Spinal cord (tissue), 10 donors: ENCODE data around the gene HOXC4. TPM values are rescaled to one million over a fixed set of nuclear protein-coding genes. Genes with fewer than 3 reads are reported as not detected.

Experiments used
- DNase-seq, 6 donors: peaks; one replicate each; pipeline versions ENCODE4 v3.0.0 to v3.0.0-alpha.2; 2013 to 2015; ENCODE audit warnings: low spot score in 6 of 6, low read depth in 4 of 6
- H3K27ac ChIP-seq: one replicate; pipeline ENCODE4 v1.5.1; 2013; ENCODE audit warnings: low read depth, low read length, control low read depth
- H3K27me3 ChIP-seq: one replicate; pipeline ENCODE4 v1.6.1; 2013; ENCODE audit warnings: low read length; ENCODE audit not compliant: control insufficient read depth, insufficient read depth
- H3K36me3 ChIP-seq: one replicate; pipeline ENCODE4 v1.6.1; 2013; ENCODE audit warnings: low read length; ENCODE audit not compliant: control insufficient read depth, insufficient read depth
- H3K4me1 ChIP-seq: one replicate; pipeline ENCODE4 v1.6.1; 2013; ENCODE audit warnings: low read length; ENCODE audit not compliant: control insufficient read depth, insufficient read depth
- H3K4me3 ChIP-seq: one replicate; pipeline ENCODE4 v1.5.1; 2013; ENCODE audit warnings: low read depth, low read length, control low read depth
- H3K9me3 ChIP-seq: one replicate; pipeline ENCODE4 v1.6.1; 2013; ENCODE audit warnings: low read length; ENCODE audit not compliant: control insufficient read depth, insufficient read depth
- WGBS: methylation state at CpG from one replicate; pipeline ENCODE4 v1.1.5; 2013; ENCODE audit warnings: missing lambda C conversion rate; ENCODE audit not compliant: insufficient coverage; 5-methylcytosine and 5-hydroxymethylcytosine counted together
- polyA plus RNA-seq, 2 donors: library from polyadenylated mRNA; unstranded; fragments of 120-200 nt; gene quantifications; one replicate each; pipeline ENCODE4 v1.2.1, GENCODE V29; 2013; ENCODE audit not compliant: insufficient read length in 2 of 2
- total RNA-seq, 2 donors: library from RNA; depleted of rRNA in 1 of 2; stranded (reverse); fragments of 120-200 nt in 1 of 2; fragments of >200 nt in 1 of 2; gene quantifications; one replicate each; pipeline versions ENCODE4 v1.2.3 to v1.2.4, GENCODE V29; 2013 to 2014
- donor health status: healthy.

Gene HOXC4
- total and polyA plus RNA-seq, 4 donors: 10.0 to 100 (median 54.5) TPM

DNA sequence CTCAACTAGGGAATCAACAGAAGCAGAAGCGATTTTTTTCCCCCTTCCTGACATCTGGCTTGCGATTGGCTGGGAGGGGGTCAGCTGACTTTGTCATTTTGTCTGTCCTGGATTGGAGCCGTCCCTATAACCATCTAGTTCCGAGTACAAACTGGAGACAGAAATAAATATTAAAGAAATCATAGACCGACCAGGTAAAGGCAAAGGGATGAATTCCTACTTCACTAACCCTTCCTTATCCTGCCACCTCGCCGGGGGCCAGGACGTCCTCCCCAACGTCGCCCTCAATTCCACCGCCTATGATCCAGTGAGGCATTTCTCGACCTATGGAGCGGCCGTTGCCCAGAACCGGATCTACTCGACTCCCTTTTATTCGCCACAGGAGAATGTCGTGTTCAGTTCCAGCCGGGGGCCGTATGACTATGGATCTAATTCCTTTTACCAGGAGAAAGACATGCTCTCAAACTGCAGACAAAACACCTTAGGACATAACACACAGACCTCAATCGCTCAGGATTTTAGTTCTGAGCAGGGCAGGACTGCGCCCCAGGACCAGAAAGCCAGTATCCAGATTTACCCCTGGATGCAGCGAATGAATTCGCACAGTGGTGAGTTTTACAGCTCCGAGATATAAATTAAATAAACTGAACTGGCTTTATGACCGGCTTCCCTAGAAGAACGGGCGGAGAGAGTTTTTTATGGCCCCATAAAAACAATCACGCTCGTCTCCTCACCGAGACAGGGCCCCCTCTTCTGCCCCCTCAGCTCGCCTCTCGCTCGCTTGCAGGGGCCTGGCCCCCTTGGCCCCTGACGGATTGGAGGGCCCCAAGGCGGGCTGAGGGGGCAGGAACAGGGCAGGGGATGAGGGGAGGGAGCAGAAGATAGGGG lies 25.1 kb upstream of the HOXC4 start, which contains the start of gene HOXC6:
Gene HOXC6 (plus strand): TSS at position 127 of the 888 bp plus-strand sequence. CDS start 82 bp downstream, at position 209.
- WGBS: 9% methylated on average over 31 of the region's 36 CpGs

GRCh38 chr12:54029529-54030441 lies 23.9 kb upstream of the HOXC4 start:
- no peaks in the 10 kb centered on the region for H3K9me3 ChIP-seq
- DNase-seq: no peak
- H3K4me1 ChIP-seq: peaks cover 88% of the 10 kb centered on the region
- peak overlapping the region; percentile 100 for H3K27ac ChIP-seq
- peak overlapping the region; percentile 62 for H3K4me3 ChIP-seq
- peaks cover 2% of the 10 kb centered on the region for H3K27me3 ChIP-seq
- H3K36me3 ChIP-seq: peaks cover 31% of the 10 kb centered on the region
- 23% methylated on average over 43 of the region's 53 CpGs for WGBS

More for the DNA sequence above, 25.1 kb upstream of the HOXC4 start, which contains the start of gene HOXC6:
- H3K27me3 ChIP-seq: peaks cover 2% of the 10 kb centered on the region
- peaks cover 25% of the 10 kb centered on the region for H3K36me3 ChIP-seq
- H3K4me3 ChIP-seq: peak within 1 kb of the TSS; percentile 62
- H3K9me3 ChIP-seq: no peaks in the 10 kb centered on the region
- H3K27ac ChIP-seq: peak within 1 kb of the TSS; percentile 100
- peaks cover 88% of the 10 kb centered on the region for H3K4me1 ChIP-seq
- DNase-seq: peak in 2 of 6 donors; percentile 86 to 94

DNA sequence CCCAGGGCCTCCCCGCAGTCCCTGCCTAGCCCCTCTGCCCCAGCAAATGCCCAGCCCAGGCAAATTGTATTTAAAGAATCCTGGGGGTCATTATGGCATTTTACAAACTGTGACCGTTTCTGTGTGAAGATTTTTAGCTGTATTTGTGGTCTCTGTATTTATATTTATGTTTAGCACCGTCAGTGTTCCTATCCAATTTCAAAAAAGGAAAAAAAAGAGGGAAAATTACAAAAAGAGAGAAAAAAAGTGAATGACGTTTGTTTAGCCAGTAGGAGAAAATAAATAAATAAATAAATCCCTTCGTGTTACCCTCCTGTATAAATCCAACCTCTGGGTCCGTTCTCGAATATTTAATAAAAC lies 23.2 kb upstream of the HOXC4 start:
- WGBS: no CpG with 5 or more reads among the region's 7 CpGs
- H3K4me1 ChIP-seq: peaks cover 92% of the 10 kb centered on the region
- no peak for DNase-seq
- H3K4me3 ChIP-seq: peak overlapping the region; percentile 39
- H3K36me3 ChIP-seq: peaks cover 35% of the 10 kb centered on the region
- no peaks in the 10 kb centered on the region for H3K9me3 ChIP-seq
- H3K27me3 ChIP-seq: peaks cover 2% of the 10 kb centered on the region
- H3K27ac ChIP-seq: peak overlapping the region; percentile 100

DNA sequence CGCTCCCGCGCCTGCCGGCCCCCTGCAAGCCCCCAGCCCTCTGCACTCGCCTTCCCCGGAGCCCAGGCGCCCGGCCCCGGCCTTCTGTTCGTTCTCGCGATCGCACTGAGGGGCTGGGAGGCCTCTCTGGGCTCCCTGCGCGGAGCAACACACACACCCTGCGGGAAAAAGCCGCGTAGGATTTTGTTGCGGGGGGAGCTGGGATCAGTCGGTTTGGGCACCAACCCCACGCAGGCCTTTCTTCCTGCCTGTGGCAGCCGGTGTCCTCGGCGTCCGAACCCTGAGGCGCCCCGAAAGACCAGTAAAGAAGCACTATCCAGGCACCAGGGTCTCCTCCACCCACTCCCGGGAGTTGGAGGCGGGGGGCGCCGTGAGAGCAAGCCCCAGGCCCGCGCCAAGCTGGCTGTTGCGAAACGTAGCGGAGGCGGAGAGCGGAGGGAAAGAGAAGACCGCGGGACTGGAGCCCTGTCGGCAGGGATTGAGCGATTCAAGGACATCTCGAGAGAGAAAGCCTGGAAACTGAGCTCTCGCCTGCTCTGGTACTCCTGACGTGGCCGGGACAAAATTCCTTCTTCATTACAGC lies 22.7 kb upstream of the HOXC4 start:
- Histone ChIP-seq H3K36me3 (peaks cover 37% of the 10 kb centered on the region), H3K27me3 (peaks cover 2% of the 10 kb centered on the region), H3K4me1 (peaks cover 92% of the 10 kb centered on the region), H3K4me3 (peak overlapping the region; percentile 39), H3K9me3 (no peaks in the 10 kb centered on the region), H3K27ac (peak overlapping the region; percentile 100)
- WGBS: 18% methylated on average over 46 of the region's 46 CpGs
- DNase-seq: no peak

DNA sequence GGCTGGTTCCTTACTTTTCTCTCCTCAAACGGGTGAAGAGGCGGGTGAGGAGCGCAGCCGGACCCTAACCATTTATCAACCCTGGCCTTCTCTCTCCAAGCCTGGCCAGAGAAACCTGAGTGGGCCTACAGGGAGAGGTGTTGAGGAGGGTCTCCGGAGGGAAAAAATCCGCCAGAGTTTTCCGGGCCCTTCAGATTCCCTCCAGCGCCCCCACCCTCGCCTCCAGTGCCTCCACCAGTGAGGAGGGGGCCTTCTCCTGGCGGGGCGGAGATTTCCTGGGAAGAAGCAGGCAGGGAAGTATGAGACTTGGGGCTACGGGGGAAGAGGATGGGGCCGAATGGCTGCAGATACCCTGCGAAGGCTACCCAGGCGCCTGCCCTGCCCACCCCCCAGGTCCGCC lies 22.2 kb upstream of the HOXC4 start:
- H3K36me3 ChIP-seq: peaks cover 37% of the 10 kb centered on the region
- H3K4me1 ChIP-seq: peaks cover 93% of the 10 kb centered on the region
- no peak for DNase-seq
- peak overlapping the region; percentile 39 for H3K4me3 ChIP-seq
- H3K9me3 ChIP-seq: no peaks in the 10 kb centered on the region
- H3K27ac ChIP-seq: peak overlapping the region; percentile 100
- peaks cover 2% of the 10 kb centered on the region for H3K27me3 ChIP-seq
- 73% methylated on average over 5 of the region's 16 CpGs for WGBS

DNA sequence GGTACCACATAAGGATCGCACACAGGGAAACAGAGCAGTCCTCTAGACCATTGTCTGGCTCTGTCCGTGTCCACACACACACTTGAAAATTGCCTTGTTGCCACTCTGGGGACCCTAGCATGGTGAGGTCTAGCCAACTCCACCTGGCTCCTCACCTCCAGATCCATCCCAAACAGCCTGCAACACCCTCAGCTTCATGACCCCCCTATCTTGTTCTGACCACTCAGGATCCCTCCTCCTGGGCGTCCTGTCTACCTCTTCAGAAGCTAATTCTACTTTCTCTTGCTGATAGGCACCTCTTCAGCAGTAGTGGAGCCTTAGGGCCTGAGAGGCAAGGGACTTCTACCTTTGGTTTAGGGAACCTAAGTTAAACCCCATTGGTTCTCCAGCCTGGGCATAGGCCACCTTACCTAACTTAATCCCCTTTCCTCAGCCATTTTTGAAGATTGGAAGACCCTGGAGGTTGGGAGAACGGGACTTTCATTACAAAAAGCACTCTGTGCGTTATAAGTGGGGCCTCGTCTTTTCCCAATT lies 21.5 kb upstream of the HOXC4 start:
- peaks cover 95% of the 10 kb centered on the region for H3K4me1 ChIP-seq
- H3K27ac ChIP-seq: peak overlapping the region; percentile 100
- H3K27me3 ChIP-seq: peaks cover 2% of the 10 kb centered on the region
- DNase-seq: peak in 1 of 6 donors; percentile 54
- H3K36me3 ChIP-seq: peaks cover 42% of the 10 kb centered on the region
- no peaks in the 10 kb centered on the region for H3K9me3 ChIP-seq
- 87% methylated on average over 3 of the region's 6 CpGs for WGBS
- H3K4me3 ChIP-seq: no peak overlapping the region

DNA sequence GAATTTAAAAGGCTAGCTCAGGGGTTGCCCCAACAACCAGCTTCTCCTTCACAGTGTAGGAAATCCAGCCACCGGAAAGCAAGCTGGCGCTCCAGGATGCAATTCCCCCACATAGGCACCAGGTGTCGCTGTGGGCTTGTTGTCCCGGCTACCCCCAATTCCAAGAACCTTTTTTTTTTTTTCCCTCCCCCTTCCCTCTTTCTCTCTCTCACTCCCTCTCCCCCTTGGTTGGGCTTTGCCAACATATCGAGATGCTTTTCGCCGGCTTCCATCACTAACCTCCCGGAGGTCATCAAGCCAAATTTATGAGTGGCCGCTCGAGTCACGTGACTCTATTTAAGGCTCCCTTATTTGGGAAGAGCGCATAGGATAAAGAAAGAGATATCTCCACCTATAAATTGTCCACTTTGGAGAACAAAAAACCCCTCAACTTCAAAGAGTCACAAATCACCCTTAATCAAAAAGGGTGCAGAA lies 21.0 kb upstream of the HOXC4 start, which contains the start of gene HOXC5:
Gene HOXC5 (plus strand): TSS at position 424 of the 474 bp plus-strand sequence. CDS start 73 bp downstream, outside the sequence.
- Histone ChIP-seq H3K27me3 (peaks cover 2% of the 10 kb centered on the region), H3K9me3 (no peaks in the 10 kb centered on the region), H3K36me3 (peaks cover 46% of the 10 kb centered on the region), H3K27ac (peak within 1 kb of the TSS; percentile 100), H3K4me3 (peak within 1 kb of the TSS; percentile 56), H3K4me1 (peaks cover 95% of the 10 kb centered on the region)
- DNase-seq: peak in 5 of 6 donors; percentile 82 to 98 (median 83)
- WGBS: 0% methylated on average over 7 of the region's 12 CpGs

DNA sequence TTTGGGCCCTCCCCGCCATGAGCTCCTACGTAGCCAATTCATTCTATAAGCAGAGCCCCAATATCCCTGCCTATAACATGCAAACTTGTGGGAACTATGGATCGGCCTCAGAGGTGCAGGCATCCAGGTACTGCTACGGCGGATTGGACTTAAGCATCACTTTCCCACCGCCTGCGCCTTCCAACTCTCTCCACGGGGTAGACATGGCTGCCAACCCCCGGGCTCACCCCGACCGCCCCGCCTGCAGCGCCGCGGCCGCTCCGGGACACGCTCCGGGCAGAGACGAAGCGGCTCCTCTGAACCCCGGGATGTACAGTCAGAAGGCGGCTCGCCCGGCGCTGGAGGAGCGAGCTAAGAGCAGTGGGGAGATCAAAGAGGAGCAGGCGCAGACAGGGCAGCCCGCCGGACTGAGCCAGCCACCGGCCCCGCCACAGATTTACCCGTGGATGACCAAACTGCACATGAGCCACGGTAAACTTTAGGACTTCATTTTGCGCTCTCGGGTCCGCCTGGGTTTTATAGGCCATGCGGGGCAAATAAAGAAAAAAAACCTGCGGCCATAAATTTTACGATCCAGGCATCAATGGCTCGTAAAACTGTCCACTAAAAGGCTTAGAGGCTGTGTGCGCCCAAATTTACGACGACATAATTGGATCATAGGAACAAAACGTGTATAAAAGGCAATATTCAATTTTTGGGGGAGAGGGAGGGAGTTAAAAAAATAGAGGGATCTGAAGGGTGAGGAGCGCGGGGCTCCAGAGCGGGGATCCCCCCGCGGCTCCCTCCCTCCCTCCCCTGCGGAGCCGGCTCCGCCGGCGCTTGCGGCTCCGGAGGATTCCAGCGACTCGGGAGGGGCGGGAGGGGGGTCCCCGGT lies 20.3 kb upstream of the HOXC4 start:
- Histone ChIP-seq H3K4me3 (peak overlapping the region; percentile 56), H3K27ac (peak overlapping the region; percentile 100), H3K4me1 (peaks cover 97% of the 10 kb centered on the region), H3K9me3 (no peaks in the 10 kb centered on the region), H3K36me3 (peaks cover 49% of the 10 kb centered on the region), H3K27me3 (peaks cover 2% of the 10 kb centered on the region)
- DNase-seq: peak in 3 of 6 donors; percentile 65 to 93 (median 72)
- WGBS: 3% methylated on average over 47 of the region's 61 CpGs
